Embryonic facial prominence (tissue), 1 donor: ENCODE data around the gene COL15A1.
"Not testable (repeated sequence)": the region's sequence is repeated elsewhere in the genome, so short reads cannot be mapped to it uniquely, and the experiment has no call there.

Experiments used
- DNase-seq: peaks from one replicate; pipeline ENCODE4 v3.0.0-alpha.2; 2016; ENCODE audit errors: extremely low spot score

The COL15A1 gene

GRCh38 chr9:98943682-98944056 lies at the start of gene COL15A1:
Gene COL15A1, plus strand, starts transcription at chr9:98943907. Its CDS starts 155 bp downstream, at chr9:98944062.
- no peak for DNase-seq

- DNase-seq: no peak
These were observed 49.5 kb upstream of the COL15A1 start for GRCh38 chr9:98894171-98894570.

GRCh38 chr9:98894761-98895160 lies 48.9 kb upstream of the COL15A1 start:
- DNase-seq: no peak

GRCh38 chr9:98896632-98897031 lies 47.1 kb upstream of the COL15A1 start:
- no peak for DNase-seq

GRCh38 chr9:98897745-98898144 lies 46.0 kb upstream of the COL15A1 start:
- no peak for DNase-seq

GRCh38 chr9:98899408-98900056 lies 44.2 kb upstream of the COL15A1 start:
- peak; percentile 38 for DNase-seq

GRCh38 chr9:98900244-98900643 lies 43.5 kb upstream of the COL15A1 start:
- no peak for DNase-seq

- no peak for DNase-seq
These were observed 43.0 kb upstream of the COL15A1 start for GRCh38 chr9:98900725-98901124.

GRCh38 chr9:98901843-98902242 lies 41.9 kb upstream of the COL15A1 start:
- not testable (repeated sequence) for DNase-seq

GRCh38 chr9:98902516-98902915 lies 41.2 kb upstream of the COL15A1 start:
- no peak for DNase-seq

- DNase-seq: no peak
These were observed 40.8 kb upstream of the COL15A1 start for GRCh38 chr9:98902925-98903324.

- no peak for DNase-seq
These were observed 39.7 kb upstream of the COL15A1 start for GRCh38 chr9:98903961-98904411.

- DNase-seq: no peak
These were observed 38.7 kb upstream of the COL15A1 start for GRCh38 chr9:98905015-98905414.

- no peak for DNase-seq
These were observed 37.2 kb upstream of the COL15A1 start for GRCh38 chr9:98906273-98907040.

GRCh38 chr9:98907055-98907454 lies 36.7 kb upstream of the COL15A1 start:
- DNase-seq: no peak

- no peak for DNase-seq
These were observed 34.6 kb upstream of the COL15A1 start for GRCh38 chr9:98908897-98909634.

GRCh38 chr9:98909935-98910334 lies 33.8 kb upstream of the COL15A1 start:
- DNase-seq: no peak

- DNase-seq: no peak
These were observed 32.7 kb upstream of the COL15A1 start for GRCh38 chr9:98911042-98911441.

- not testable (repeated sequence) for DNase-seq
These were observed 32.0 kb upstream of the COL15A1 start for GRCh38 chr9:98911738-98912137.

- no peak for DNase-seq
These were observed 31.3 kb upstream of the COL15A1 start for GRCh38 chr9:98912450-98912849.

GRCh38 chr9:98913044-98913443 lies 30.7 kb upstream of the COL15A1 start:
- no peak for DNase-seq

- DNase-seq: no peak
These were observed 30.0 kb upstream of the COL15A1 start for GRCh38 chr9:98913705-98914104.

GRCh38 chr9:98915599-98915998 lies 28.1 kb upstream of the COL15A1 start:
- DNase-seq: no peak
